Right renal cortex interstitium (tissue), 3 donors: ENCODE results near the gene CEACAM4. TPM values are rescaled to one million over a fixed set of nuclear protein-coding genes. Genes with fewer than 3 reads are reported as not detected.
"Not testable (repeated sequence)": the region's sequence is repeated elsewhere in the genome, so short reads cannot be mapped to it uniquely, and the experiment has no call there.

ENCODE experiments used
- DNase-seq, 3 donors: peaks; one replicate each; pipeline ENCODE4 v3.0.0-alpha.2; 2013; ENCODE audit warnings: low read depth in 3 of 3, low spot score in 2 of 3
- polyA plus RNA-seq, 3 donors: library from polyadenylated mRNA; unstranded; fragments of 120-200 nt; gene quantifications; one replicate each; pipeline ENCODE4 v1.2.1, GENCODE V29; 2013; ENCODE audit not compliant: insufficient read length in 3 of 3

The CEACAM4 gene
- under 1 TPM in 1 of 3 donors, not detected in 2; 0.16 TPM for polyA plus RNA-seq

DNA sequence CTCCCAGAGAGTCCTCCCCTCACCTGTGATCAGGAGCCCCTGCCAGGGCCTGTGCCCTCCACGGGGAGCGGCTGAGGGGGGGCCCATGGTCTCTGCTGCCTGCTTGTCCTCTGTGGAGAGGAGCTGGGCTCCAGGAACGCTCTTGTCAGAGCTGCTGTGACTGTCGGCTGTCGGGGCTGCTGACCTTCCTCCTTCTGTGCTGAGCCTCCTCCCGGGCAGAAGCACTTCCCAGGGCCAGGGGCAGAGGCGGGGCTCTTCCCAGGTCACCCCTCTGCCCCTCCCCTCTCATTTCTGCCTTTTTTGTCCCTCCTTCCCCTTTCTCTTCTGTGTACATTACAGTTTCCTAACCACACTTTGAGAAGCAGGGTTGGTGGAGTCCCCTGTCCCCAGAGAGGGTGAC, at the start of gene CEACAM4:
Gene CEACAM4, minus strand, starts transcription at position 198 of the 400 bp plus-strand sequence. Its CDS starts 111 bp downstream, at position 87.
- no peak for DNase-seq

GRCh38 chr19:41671486-41671885, 44.6 kb upstream of the CEACAM4 start:
- no peak for DNase-seq

DNA sequence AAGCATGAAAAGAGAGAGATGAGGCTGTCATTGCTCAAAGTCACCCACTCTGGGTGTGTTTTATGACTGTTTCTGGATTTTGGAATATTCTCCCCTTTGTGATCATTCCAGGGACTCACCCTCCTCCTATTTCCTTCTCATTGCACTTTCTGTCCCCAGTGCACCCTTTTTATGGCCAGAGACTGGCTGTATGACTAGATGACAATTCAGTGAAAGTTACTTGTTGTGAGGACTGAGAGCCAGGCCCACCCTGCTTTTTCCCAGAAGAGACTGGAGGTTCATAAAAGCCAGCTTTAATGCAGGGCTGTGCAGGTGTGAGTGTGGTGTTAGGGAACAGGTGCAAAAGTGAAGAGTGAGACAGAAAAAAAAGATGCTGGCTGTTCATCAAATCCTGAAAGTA, 43.9 kb upstream of the CEACAM4 start:
- no peak for DNase-seq

DNA sequence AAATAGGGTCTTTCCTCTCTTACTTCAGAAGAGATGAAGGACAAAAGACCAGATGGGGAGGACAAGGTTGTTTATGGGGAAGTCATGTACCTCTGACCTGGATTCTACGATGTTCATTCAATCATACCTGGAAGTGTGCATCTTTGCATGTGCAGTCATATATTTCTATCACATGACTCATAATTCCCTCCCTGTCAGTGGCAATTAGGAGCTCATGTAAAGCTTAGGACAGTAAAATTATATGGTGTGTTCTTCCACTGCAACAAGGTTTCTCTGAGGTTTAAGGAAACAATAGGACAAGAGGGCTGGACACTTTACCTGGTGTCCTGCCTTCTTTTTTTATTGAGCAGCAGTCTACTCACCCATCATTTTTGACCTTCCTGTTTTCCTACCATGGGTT, 41.4 kb upstream of the CEACAM4 start:
- no peak for DNase-seq

DNA sequence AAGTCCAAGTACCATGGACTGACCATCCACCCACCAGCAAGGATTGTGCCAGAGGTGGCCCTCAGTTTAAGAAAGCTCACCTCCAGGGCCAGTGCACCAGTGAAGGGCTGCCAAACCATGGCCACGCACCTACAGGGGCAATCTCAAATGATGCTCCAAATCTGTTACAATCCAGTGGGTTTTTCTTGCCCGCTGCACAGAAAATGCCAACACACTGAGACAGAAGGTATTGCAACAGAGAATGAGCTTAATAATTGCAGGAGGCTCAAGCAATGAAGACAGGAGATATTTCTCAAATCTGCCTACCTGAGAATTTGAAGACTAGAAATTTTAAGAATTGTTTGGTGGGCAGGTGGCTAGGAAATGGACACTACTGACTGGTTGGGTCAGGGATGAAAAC, 39.2 kb upstream of the CEACAM4 start:
- DNase-seq, result no peak

GRCh38 chr19:41657157-41657556, 30.3 kb upstream of the CEACAM4 start:
- no peak for DNase-seq

DNA sequence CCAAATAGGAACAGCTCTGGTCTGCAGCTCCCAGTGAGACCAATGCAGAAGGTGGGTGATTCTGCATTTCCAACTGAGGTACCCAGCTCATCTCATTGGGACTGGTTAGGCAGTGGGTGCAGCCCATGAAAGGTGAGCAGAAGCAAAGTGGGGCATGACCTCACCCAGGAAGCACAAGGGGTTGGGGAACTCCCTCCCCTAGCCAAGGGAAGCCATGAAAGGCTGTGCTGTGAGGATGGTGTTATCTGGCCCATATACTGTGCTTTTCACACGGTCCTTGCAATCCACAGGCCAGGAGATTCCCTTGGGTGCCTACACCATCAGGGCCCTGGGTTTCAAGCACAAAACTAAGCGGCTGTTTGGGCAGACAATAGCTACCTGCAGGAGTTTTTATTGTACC, 29.9 kb upstream of the CEACAM4 start:
- DNase-seq, result not testable (repeated sequence)

DNA sequence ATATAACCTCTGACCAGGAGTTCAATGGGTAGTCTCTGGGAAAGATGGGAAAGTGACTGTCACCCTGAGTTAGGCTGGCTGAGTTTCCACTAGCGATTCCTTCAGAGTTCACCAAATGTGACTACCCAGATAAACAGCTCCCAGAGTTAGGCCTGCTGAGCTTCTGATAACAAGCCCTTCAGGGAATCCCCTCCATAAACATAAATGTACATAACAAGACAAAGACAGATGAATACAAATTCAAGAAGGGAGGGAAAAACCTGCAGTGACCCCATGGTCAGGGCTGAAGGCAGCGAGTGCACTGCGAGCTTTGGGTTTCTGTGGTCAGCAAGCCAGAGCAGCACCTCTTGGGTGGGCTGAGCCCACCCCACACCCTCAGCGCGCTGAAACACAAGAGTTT, 25.4 kb upstream of the CEACAM4 start:
- DNase-seq, result no peak

DNA sequence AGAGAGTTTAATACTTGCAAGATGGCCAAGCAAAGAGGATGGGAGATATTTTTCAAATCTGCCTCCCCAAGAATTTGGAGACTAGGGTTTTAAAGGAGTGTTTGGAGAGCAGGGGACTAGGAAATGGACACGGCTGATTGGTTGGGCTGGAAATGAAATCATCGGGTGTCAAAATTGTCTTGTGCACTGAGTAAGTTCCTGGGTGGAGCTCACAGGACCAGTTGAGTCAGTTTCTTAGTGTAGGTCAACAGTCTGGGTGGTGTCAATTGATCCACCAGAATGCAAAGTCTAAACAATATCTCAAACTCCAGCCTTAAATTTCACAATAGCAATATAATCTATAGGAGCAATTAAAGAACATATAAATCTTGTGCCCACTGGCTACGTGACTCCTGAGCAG, 23.0 kb upstream of the CEACAM4 start:
- DNase-seq, result no peak

GRCh38 chr19:41646589-41647204, 19.8 kb upstream of the CEACAM4 start:
- DNase-seq, result no peak

- peak in 1 of 3 donors; percentile 10 for DNase-seq
Measured at GRCh38 chr19:41641879-41642485, 15.1 kb upstream of the CEACAM4 start.

DNA sequence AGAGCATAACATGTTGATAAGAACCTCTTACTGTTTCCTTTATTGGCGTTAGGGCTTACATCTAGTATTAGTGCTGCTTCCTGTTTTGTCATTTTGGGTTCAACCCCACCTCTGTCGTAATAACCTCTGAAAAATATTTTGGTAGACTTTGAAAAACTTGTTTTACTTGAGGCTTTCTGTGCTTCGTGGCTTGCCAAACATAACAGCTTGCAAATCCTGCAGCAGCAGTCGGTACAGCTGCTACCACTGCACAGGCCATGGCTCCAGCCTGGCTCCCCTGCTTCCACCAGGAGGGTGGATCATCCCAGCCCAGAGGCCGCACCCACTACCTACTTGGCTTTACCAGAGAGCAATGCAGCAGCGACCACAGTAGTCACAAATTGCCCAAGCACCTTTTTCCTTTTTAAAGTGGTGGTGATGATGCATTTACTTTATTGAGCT, 11.8 kb upstream of the CEACAM4 start:
- DNase-seq, result no peak

GRCh38 chr19:41637484-41637883, 10.6 kb upstream of the CEACAM4 start:
- no peak for DNase-seq

DNA sequence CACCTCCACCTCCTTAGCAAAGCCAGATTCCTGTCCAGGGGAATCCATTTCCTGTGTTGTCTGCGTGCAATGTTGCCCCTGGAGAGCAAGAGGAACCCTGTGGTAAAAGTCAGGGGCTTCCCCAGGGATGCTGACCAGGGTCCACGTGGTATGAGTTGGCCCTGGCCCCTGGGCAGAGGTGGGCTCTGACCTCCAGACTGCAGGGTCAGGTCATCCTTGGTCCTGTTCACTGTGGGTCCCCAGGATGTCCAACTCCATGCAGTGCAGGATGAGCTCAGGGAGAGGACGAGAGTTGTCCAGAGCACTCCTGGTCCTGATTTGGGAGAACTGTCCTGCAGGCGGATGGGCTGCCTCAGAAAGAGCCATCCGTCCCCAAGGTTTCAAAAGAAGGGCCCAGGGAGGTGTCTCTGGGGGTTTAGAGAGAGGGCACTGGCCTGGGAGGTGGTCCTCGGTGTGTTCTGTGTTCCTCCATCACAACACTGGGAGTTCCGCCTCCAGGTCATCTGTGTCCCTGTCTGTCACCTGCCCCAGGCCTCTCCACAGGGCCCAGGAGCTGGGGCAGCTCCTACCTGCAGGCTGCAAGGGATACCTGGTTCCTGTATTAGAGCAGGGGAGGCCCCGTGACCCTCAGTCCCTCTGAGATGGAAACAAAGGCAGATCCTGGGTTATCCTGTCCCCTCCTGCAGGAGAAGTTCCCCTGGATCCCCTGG, 1.2 kb upstream of the CEACAM4 start:
- no peak for DNase-seq

DNA sequence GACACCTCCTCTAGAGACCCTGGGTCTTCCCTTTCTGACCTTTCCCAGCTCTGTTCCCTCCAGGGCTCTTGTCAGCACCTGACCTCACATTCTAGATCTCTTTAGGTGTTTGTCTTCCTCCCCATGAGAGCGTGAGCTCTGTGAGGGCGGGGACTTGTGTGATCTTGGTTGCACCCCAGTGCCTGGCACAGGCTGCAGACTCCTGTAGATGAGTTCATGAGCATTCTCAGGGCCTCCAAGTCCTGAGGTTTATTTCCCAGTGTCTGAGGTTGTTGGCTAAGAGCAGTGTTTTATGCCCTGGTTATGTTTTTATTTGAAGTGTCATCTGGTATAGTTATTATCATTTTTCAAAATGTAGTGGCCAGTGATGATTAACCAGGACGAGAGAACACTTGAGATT, 596 bp downstream of the CEACAM4 start:
- no peak for DNase-seq

GRCh38 chr19:41624937-41625336, 1.9 kb downstream of the CEACAM4 start:
- no peak for DNase-seq

- DNase-seq, result no peak
Measured at GRCh38 chr19:41624515-41624914, 2.4 kb downstream of the CEACAM4 start.

- no peak for DNase-seq
Measured at GRCh38 chr19:41623360-41623759, 3.5 kb downstream of the CEACAM4 start.

GRCh38 chr19:41621654-41622053, 5.2 kb downstream of the CEACAM4 start:
- no peak for DNase-seq

DNA sequence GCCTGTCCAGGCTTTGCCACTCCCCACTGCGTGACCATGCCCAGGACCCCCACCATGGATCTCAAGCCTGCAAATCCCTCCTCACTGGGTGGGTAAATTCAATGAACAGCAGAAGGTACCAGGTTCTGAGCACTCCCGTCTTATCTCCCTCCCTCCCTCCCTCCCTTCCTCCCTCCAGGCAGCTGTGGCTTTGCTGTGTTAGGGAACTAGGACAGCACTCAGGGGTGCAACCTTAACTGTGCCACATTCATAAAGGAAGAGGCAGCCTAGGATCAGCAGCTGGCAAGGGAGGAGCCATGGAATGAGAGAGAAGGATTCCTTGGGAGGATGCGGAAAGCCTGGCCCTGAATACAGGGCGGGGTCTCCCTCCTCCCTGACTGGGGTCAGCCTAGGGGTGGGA, 5.6 kb downstream of the CEACAM4 start:
- no peak for DNase-seq

DNA sequence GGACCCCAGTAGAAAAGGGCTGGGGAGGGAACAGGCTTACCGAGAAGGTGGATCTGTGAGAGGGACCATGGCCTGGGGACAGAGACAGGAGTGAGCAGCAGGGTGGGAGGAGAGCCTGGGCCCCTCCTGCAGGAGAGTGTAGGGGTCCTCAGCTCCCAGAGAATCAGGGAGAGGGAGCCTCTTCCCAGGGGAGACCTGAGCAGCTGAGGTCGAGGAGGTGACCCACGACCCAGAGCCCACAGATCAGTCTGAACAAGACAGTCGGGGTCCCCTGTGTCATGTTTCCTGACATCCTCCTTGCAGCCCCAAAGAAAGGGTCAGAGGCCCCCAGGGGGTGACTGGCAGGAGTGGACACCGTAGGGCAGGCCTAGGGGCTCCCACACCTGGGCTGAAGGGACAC, 6.7 kb downstream of the CEACAM4 start:
- no peak for DNase-seq

GRCh38 chr19:41619018-41619556, 7.8 kb downstream of the CEACAM4 start:
- DNase-seq, result no peak
